Measurements from ENCODE around the gene CTF1.

Gene CTF1

DNA sequence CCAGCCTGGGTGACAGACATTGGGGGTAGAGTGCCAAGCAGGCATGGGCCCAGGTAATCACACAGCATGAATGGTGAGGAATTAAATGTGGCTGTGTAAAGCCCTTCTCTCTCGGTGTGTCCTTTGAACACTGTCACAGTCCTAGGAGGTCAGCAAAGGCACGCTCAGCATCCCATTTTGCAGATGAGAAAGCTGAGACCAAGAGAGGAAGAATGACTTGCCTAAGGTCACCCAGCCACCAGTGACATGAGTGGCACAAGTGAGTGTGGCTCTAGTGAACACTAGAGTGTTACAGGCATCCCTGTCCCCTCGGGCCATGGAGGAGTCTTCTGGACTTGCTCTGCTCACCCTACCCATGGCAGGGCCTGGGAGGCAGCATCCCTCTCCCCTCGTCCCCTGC lies 10.7 kb downstream of the CTF1 start:
- DNase-seq (ENCODE audit: low read depth in 2 of 2, low spot score in 1 of 2), result no peak

- no peak for DNase-seq (ENCODE audit: low read depth in 2 of 2, low spot score in 1 of 2)
These were observed 14.1 kb downstream of the CTF1 start for GRCh38 chr16:30910427-30911029.

- no peak for DNase-seq (ENCODE audit: low read depth in 2 of 2, low spot score in 1 of 2)
These were observed 16.5 kb downstream of the CTF1 start for GRCh38 chr16:30912794-30913412.

GRCh38 chr16:30914830-30915229 lies 18.4 kb downstream of the CTF1 start:
- no peak for DNase-seq (ENCODE audit: low read depth in 2 of 2, low spot score in 1 of 2)

GRCh38 chr16:30918614-30919013 lies 22.2 kb downstream of the CTF1 start:
- no peak for DNase-seq (ENCODE audit: low read depth in 2 of 2, low spot score in 1 of 2)

DNA sequence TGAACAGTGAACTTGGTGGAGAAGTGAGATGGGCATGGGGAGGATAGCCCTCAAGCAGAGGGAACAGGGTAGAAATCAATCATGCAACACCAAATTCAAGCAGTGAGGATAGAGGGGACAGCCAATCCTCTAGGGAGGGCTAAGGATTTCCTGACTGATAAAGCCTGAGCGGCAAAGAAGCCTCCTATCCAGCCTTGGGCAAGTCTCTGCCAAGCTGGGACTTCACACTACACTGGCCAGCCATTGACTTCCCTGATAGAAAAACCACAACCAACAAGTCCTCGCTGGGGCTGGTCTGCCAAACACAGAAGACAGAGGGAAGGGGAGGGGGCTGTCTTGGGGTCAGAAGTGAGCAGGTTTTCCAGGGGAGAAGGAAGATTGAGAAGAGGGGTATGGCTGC lies 24.5 kb downstream of the CTF1 start:
- DNase-seq (ENCODE audit: low read depth in 2 of 2, low spot score in 1 of 2), result no peak

DNA sequence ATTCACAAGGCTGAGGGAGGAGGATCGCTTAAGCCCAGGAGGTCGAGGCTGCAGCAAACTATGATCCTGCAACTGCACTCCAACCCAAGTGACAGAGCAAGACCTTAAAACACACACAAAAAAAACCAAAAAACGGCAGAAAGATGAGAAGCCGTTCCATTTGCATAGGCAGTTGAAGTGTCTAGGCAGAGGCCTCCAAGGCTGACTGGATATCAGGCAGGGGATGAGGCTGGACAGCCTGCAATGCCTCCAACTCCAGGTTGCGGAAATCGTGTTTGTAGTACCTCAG lies 25.0 kb downstream of the CTF1 start:
- DNase-seq (ENCODE audit: low read depth in 2 of 2, low spot score in 1 of 2), result no peak

- DNase-seq (ENCODE audit: low read depth in 2 of 2, low spot score in 1 of 2), result peak; percentile 75 to 83
These were observed 25.5 kb downstream of the CTF1 start for GRCh38 chr16:30921748-30922419.

DNA sequence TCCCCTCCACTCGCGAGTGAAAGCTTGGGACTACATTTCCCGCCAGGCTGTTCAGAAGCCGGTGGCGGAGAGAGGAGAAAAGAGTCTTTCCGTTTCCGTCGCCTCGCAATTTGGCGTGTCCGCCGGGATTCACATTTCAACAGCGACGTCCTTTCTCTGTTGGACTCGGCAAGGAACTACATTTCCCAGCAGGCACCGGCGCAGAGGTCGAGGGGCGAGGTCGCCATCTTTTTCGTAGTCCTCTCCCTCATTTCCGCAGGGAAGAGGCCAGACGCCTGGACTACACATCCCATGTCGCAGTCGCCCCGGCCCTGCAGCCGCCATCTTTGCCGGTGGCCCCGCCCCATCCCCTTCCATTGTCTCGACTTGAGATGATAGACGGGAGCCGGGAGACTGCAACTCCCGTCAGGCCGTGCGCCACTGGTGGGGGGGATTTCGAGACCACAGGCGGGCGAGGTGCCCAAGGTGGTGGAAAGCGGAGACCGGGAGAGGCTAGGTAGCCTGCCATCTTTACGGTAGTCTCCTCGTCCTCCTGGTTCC lies 26.1 kb downstream of the CTF1 start:
- DNase-seq (ENCODE audit: low read depth in 2 of 2, low spot score in 1 of 2), result peak; percentile 99 to 100

DNA sequence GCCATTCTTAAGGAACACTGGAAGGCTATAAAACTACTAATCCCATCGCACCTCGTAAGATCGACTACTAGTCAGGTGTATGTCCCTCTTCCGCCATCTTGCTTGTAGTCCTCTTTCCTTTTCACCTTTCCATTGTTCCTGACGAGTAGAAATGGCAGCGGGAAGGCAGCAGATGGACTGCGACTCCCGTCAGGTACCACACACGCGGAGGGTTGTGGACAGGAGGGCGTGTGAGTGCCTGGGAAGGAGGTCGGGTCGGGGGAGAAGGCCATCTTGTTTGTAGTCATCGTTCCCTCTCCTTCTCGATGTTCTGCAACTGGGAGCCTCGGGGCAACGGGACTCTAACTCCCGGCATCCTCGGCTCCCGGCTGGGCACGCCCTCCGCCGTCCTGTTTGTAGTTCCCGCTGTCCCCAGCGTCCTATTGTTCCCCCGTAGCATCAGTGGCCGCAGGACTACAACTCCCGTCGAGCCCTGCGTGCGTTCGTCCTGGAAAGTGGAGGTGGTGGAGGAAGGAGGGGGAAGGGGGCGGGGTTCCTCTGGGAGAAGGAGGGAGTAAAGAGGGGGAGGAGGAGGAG lies 26.6 kb downstream of the CTF1 start:
- peak; percentile 87 to 92 for DNase-seq (ENCODE audit: low read depth in 2 of 2, low spot score in 1 of 2)

DNA sequence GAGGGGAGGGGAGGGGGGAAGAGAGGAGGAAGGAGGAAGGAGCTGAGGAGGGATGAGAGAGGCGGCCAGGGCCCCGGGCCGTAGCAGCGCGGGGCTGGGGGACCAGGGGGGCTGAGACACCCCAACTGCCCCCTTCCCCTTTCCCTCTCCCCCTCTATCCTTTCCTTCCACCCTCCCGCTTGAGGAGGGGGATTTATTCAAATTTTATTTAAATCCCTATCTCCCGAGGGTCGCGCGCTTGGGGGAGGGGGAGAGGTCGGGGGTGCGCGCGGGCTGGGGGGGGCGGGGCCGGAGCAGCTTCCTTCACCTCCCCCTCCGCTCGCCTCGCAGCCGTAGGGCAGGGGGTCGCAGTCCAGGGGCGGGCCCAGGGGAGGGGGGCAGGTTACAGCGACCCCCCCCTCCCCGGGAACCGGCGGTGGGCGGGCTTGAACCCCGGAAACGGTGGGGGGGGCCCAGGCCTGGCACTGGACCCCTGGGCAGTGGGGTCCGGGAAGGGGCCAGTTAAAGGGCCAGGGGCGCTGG lies 27.2 kb downstream of the CTF1 start, which contains the start of gene FBXL19:
TSS of gene FBXL19 (plus strand) at position 19 of the 522 bp plus-strand sequence. CDS start 2,183 bp downstream, outside the sequence.
- no peak for DNase-seq (ENCODE audit: low read depth in 2 of 2, low spot score in 1 of 2)

DNA sequence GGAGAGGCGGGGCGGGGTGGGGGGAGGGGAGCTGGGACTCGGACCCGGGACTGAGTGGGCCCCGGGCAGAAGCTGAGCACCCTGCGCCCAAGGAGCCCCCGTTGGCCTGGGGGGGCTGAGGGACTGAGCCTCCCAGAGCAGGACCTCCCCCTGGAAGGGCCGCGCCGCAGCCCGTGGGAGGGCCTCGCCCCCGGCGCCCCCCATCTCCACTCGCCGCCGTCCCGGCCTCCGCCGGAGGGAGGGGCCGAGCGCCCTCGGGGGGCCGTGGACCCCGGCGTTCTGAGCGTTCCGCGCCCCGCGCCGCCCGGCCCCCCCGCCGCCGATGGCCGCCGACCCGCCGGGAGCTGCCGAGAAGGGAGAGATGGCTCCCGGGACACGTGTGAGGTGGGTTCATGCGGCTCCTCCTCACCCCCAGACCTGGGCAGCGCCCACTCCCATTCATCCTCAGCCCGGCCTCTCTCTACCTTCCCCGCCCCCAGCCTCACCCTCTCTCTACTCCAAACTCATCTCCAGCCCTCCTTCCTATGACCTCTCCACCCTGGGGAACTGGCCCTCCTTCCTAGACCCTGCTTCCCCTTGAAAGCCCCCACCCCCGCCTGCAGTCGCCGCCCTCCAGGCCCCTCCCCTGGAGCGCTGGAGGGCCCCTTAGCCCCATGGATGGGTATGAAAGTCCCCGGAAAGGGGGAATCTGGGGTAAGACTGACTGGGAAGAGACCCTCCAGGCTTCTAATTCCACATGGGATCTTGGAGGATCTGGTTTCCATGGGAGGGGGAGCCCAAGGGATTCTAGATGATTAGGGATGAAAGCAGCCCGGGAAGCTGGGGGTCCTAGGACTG lies 27.9 kb downstream of the CTF1 start:
- DNase-seq (ENCODE audit: low read depth in 2 of 2, low spot score in 1 of 2), result no peak

DNA sequence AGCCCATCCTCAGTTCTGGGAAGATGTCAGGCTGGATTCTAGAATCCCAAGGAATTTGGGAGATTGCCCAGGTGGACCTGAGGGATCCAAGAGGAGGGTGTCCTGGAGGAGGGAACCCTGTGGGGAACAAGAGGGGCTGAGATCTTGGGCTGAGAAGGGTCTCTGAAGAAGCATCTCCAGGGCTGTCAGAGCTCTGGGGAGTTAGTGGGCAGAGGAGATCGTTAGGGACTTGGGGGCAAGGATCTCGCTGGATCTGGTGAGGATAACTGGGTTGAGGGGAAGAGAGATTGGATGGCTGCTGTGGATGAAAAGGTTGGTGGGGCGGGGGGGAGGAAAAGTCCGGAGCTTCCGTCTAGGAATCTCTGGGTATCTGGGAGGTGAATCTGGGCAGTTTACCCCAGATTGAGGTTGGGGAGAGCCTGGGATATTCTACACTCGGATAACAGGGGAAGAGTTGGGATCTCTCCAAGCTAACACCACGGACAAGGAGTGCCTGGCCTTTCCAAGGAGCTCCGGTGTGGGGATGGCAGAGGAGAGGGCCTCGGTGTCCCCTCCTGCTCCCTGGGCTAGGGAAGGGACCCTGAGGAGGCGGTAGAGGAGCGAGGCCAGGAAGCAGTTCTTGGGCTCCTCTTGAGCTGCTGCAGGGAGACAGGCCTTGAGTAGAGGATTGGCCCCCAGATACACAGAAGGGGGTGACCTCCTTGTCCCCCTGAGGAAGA lies 28.7 kb downstream of the CTF1 start:
- DNase-seq (ENCODE audit: low read depth in 2 of 2, low spot score in 1 of 2), result no peak

DNA sequence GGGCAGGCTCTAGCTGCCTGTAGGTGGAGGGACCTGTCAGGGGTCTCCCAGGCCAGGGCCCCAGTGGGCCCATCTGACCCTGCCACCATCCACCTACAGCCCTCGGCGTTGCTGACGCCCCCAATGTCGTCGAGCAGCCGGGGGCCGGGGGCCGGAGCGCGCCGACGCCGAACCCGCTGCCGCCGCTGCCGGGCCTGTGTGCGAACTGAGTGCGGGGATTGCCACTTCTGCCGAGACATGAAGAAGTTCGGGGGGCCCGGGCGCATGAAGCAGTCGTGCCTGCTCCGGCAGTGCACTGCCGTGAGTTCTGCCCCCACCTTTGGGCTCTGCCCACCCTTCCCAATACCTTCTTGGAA lies 29.2 kb downstream of the CTF1 start:
- no peak for DNase-seq (ENCODE audit: low read depth in 2 of 2, low spot score in 1 of 2)

DNA sequence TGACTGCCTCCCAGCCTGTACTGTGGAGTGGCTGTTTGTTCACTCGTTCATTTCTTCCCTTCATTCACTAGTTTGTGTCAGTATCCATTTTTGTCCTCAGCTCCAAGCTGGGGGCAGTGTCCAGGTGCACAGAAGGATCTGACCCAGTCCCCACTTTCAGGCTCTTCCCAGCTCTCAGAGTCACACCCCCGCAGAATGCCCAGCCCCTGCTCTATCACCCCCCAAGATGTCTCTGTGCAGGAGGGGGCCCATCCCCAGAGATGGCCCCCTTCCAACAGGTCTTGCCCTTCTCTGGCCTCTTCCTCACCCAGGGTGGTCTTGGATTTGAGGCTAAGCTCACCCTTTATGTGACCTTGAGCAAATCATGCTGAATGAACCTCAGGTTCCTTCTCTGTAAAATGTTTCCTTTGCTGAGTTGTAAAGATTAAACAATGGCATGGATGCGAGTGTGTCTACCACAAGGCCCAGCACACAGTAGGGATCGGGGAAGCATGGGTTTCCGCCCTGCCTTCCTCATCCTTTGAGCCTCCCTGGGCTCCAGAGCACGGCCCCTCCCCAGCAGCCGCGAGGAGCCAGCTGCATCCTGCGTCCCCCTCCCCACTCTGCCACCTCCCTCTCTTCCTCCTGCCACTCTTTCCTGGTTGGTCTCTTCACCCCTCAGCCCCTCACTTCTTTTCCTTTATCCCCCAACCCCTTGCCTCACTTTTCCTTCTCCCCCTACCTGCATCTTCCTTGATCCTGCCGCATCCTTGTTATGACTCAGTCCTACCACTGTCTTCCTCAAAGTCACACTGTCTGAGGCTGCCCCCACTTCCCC lies 29.8 kb downstream of the CTF1 start:
- DNase-seq (ENCODE audit: low read depth in 2 of 2, low spot score in 1 of 2), result no peak

- no peak for DNase-seq (ENCODE audit: low read depth in 2 of 2, low spot score in 1 of 2)
These were observed 30.7 kb downstream of the CTF1 start for GRCh38 chr16:30926937-30927788.

DNA sequence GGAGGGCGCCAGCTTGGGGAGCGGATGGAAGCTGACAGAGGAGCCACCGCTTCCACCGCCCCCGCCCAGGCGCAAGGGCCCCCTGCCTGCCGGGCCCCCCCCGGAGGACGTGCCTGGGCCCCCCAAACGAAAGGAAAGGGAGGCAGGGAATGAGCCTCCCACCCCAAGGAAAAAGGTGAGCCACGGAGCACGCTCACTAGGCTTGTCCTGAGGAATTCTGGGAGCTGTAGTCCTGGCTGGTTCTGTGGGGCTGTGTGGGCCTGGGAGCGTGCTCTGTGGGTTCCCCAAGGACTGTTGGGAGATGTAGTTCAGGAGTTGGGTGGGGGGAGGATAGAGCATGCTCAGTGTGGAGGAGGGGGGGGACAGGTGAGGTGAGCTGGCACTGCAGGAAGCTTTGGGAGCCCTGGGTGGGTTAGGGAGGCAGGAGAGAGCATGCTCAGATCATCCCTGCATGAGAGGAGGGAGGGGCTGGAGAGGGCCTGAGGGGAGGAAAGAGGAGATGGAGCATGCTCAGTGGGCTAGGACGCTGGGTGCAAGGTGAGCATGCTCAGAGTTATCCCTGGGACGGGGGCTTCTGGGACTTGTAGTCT lies 31.5 kb downstream of the CTF1 start:
- DNase-seq (ENCODE audit: low read depth in 2 of 2, low spot score in 1 of 2), result no peak

GRCh38 chr16:30928390-30928789 lies 32.0 kb downstream of the CTF1 start:
- no peak for DNase-seq (ENCODE audit: low read depth in 2 of 2, low spot score in 1 of 2)

Measured in stimulated activated CD8-positive, alpha-beta memory T cell treated with anti-CD3 and anti-CD28 coated beads, Interleukin-4, amount 100 ng/mL, for 4 hours (primary cell).